NCI-H1694 (cell line): Measurements from ENCODE around the gene GPBP1L1.
A peak's percentile ranks its signal among the peaks of the same experiment; 100 is the strongest.
"Not testable (repeated sequence)": the region's sequence is repeated elsewhere in the genome, so short reads cannot be mapped to it uniquely, and the experiment has no call there.

Experiments
- DNase-seq: peaks from one replicate; lab custom pipeline; 2025; lab: John Stamatoyannopoulos, UW

GPBP1L1 gene

GRCh38 chr1:45686288-45687013 is at the start of gene GPBP1L1:
Gene GPBP1L1, minus strand, starts transcription at chr1:45686533. Its CDS starts 27,446 bp downstream, at chr1:45659087.
- DNase-seq: peak; percentile 94

GRCh38 chr1:45730780-45731319 is 44.5 kb upstream of the GPBP1L1 start:
- DNase-seq: no peak

GRCh38 chr1:45730075-45730779 is 43.9 kb upstream of the GPBP1L1 start:
- no peak for DNase-seq

- not testable (repeated sequence) for DNase-seq
These were observed 39.7 kb upstream of the GPBP1L1 start for GRCh38 chr1:45726007-45726406.

GRCh38 chr1:45723248-45723930 is 37.1 kb upstream of the GPBP1L1 start:
- no peak for DNase-seq

GRCh38 chr1:45722809-45723208 is 36.5 kb upstream of the GPBP1L1 start:
- no peak for DNase-seq

- no peak for DNase-seq
These were observed 34.9 kb upstream of the GPBP1L1 start for GRCh38 chr1:45721207-45721606.

GRCh38 chr1:45718289-45718688 is 32.0 kb upstream of the GPBP1L1 start:
- no peak for DNase-seq

- not testable (repeated sequence) for DNase-seq
These were observed 31.1 kb upstream of the GPBP1L1 start for GRCh38 chr1:45717386-45717785.

- no peak for DNase-seq
These were observed 30.4 kb upstream of the GPBP1L1 start for GRCh38 chr1:45716700-45717099.

- DNase-seq: no peak
These were observed 27.4 kb upstream of the GPBP1L1 start for GRCh38 chr1:45713711-45714110.

GRCh38 chr1:45704637-45705036 is 18.3 kb upstream of the GPBP1L1 start:
- DNase-seq: no peak

GRCh38 chr1:45694823-45695222 is 8.5 kb upstream of the GPBP1L1 start:
- no peak for DNase-seq

GRCh38 chr1:45693811-45694210 is 7.5 kb upstream of the GPBP1L1 start:
- not testable (repeated sequence) for DNase-seq

GRCh38 chr1:45687754-45688740 is 1.7 kb upstream of the GPBP1L1 start, which contains the start of gene TMEM69:
Gene TMEM69, plus strand, starts transcription at chr1:45688181. Its CDS starts 2,888 bp downstream, at chr1:45691069.
- peak; percentile 86 for DNase-seq

GRCh38 chr1:45687014-45687753 is 851 bp upstream of the GPBP1L1 start:
- DNase-seq: peak; percentile 98

GRCh38 chr1:45686015-45686287 is 382 bp downstream of the GPBP1L1 start:
- no peak for DNase-seq

GRCh38 chr1:45685308-45686014 is 872 bp downstream of the GPBP1L1 start:
- DNase-seq: no peak

GRCh38 chr1:45684402-45684801 is 1.9 kb downstream of the GPBP1L1 start:
- DNase-seq: no peak

- DNase-seq: no peak
These were observed 3.4 kb downstream of the GPBP1L1 start for GRCh38 chr1:45682942-45683341.
